ENCODE measurements around the gene AARSD1.
A peak's percentile ranks its signal among the peaks of the same experiment; 100 is the strongest.
"Not testable (repeated sequence)": the region's sequence is repeated elsewhere in the genome, so short reads cannot be mapped to it uniquely, and the experiment has no call there.

AARSD1 gene

GRCh38 chr17:42964161-42964932, at the start of gene AARSD1:
Gene AARSD1 (minus strand): TSS chr17:42964454. CDS start chr17:42964440, 14 bp downstream.
- peak; percentile 92 for DNase-seq (ENCODE audit: low read depth)

GRCh38 chr17:43013296-43013695, 49.0 kb upstream of the AARSD1 start:
- no peak for DNase-seq (ENCODE audit: low read depth)

- DNase-seq (ENCODE audit: low read depth): no peak
Observed at GRCh38 chr17:43011728-43012472, 47.6 kb upstream of the AARSD1 start.

GRCh38 chr17:43010667-43011308, 46.5 kb upstream of the AARSD1 start:
- DNase-seq (ENCODE audit: low read depth): no peak

GRCh38 chr17:43006639-43007551, 42.6 kb upstream of the AARSD1 start, which contains the start of gene IFI35:
Gene IFI35 (plus strand): TSS chr17:43006784. CDS start chr17:43006948, 164 bp downstream.
- DNase-seq (ENCODE audit: low read depth): peak; percentile 83

GRCh38 chr17:43003542-43004172, 39.4 kb upstream of the AARSD1 start:
- no peak for DNase-seq (ENCODE audit: low read depth)

GRCh38 chr17:43000894-43001293, 36.6 kb upstream of the AARSD1 start:
- not testable (repeated sequence) for DNase-seq (ENCODE audit: low read depth)

- no peak for DNase-seq (ENCODE audit: low read depth)
Observed at GRCh38 chr17:42999003-42999525, 34.8 kb upstream of the AARSD1 start.

- DNase-seq (ENCODE audit: low read depth): peak; percentile 100
Observed at GRCh38 chr17:42997984-42998938, 34.0 kb upstream of the AARSD1 start, which contains the start of gene RPL27. Gene RPL27 (plus strand): TSS chr17:42998419. CDS start chr17:42998751, 332 bp downstream.

- no peak for DNase-seq (ENCODE audit: low read depth)
Observed at GRCh38 chr17:42997390-42997983, 33.2 kb upstream of the AARSD1 start.

- not testable (repeated sequence) for DNase-seq (ENCODE audit: low read depth)
Observed at GRCh38 chr17:42993913-42994312, 29.7 kb upstream of the AARSD1 start.

- no peak for DNase-seq (ENCODE audit: low read depth)
Observed at GRCh38 chr17:42992872-42993271, 28.6 kb upstream of the AARSD1 start.

GRCh38 chr17:42991471-42991870, 27.2 kb upstream of the AARSD1 start:
- no peak for DNase-seq (ENCODE audit: low read depth)

- peak; percentile 45 for DNase-seq (ENCODE audit: low read depth)
Observed at GRCh38 chr17:42989726-42990652, 25.7 kb upstream of the AARSD1 start.

GRCh38 chr17:42989141-42989540, 24.9 kb upstream of the AARSD1 start:
- peak; percentile 12 for DNase-seq (ENCODE audit: low read depth)

GRCh38 chr17:42985225-42985624, 21.0 kb upstream of the AARSD1 start:
- DNase-seq (ENCODE audit: low read depth): no peak

GRCh38 chr17:42982266-42982665, 18.0 kb upstream of the AARSD1 start:
- peak; percentile 29 for DNase-seq (ENCODE audit: low read depth)
